OCI-LY1 (cell line): ENCODE data around the gene TXNRD1.

Experiments used
- EZH2 ChIP-seq: fragments of 200-600 bp; sonication (generic), shearing (Covaris generic); IDR thresholded peaks from 2 replicates; pipeline ENCODE4 v1.8.0; 2017; ENCODE audit warnings: borderline replicate concordance, mixed run types, mild to moderate bottlenecking, antibody characterized with exemption, low read length, moderate library complexity, mixed read lengths
- TF ChIP-seq, protein P1 (sequence below): fragments of 200-600 bp; sonication (generic), shearing (Covaris generic); IDR thresholded peaks from 2 replicates; pipeline ENCODE4 v1.5.1; 2017; ENCODE audit warnings: mild to moderate bottlenecking, antibody characterized with exemption, low read length, moderate library complexity, mixed read lengths

DNA sequence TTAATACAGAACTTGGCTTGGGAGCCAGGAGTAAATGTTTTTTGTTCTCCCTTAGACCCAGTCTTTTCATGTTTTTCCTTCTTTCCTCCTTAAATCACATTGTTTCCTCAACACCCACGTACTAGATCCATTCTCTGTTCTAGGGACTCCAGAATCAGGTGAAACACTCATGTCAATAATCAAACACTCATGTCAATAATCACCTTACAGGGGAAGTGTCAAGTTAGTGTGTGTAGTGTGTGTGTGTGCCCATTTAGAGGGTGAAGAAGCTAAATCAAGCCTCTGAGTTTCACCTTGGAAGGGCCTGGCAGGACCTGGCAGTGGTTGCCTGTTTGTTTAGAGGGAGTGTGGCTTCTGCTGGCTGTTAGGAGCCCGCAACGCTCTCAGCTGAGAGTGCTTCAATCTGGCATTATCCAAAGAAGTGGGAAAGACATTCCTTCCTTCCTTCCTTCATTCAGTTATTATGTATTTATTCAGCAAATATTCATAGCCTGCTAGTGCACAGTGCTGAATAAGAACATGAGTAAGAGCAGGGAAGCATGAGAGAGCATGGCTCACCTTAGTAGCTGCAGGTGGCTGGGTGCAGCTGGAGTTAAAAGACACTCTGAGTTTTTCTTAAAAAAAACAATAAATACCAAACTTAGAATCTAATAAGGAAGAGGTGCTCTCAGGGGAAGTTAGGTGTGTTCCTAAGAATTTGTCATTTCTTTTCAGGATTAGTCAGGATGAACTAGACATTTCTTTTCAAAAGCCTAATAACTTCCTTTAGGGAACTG, 70.3 kb downstream of the TXNRD1 start:
- TF ChIP-seq, protein P1, sequence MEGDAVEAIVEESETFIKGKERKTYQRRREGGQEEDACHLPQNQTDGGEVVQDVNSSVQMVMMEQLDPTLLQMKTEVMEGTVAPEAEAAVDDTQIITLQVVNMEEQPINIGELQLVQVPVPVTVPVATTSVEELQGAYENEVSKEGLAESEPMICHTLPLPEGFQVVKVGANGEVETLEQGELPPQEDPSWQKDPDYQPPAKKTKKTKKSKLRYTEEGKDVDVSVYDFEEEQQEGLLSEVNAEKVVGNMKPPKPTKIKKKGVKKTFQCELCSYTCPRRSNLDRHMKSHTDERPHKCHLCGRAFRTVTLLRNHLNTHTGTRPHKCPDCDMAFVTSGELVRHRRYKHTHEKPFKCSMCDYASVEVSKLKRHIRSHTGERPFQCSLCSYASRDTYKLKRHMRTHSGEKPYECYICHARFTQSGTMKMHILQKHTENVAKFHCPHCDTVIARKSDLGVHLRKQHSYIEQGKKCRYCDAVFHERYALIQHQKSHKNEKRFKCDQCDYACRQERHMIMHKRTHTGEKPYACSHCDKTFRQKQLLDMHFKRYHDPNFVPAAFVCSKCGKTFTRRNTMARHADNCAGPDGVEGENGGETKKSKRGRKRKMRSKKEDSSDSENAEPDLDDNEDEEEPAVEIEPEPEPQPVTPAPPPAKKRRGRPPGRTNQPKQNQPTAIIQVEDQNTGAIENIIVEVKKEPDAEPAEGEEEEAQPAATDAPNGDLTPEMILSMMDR, result no peak
- TF ChIP-seq EZH2, result no peak
